GM19239 (cell line): Measurements from ENCODE around the gene HEYL.
A peak's percentile ranks its signal among the peaks of the same experiment; 100 is the strongest.

Experiments
- DNase-seq: peaks from one replicate; pipeline ENCODE4 v3.0.0; 2011; ENCODE audit warnings: low spot score; ENCODE audit not compliant: insufficient read length
- FAIRE-seq: peaks from 2 replicates; lab custom pipeline; 2011; peaks lifted over from hg19 to GRCh38; lab: Jason Lieb, UNC

The HEYL gene

DNA sequence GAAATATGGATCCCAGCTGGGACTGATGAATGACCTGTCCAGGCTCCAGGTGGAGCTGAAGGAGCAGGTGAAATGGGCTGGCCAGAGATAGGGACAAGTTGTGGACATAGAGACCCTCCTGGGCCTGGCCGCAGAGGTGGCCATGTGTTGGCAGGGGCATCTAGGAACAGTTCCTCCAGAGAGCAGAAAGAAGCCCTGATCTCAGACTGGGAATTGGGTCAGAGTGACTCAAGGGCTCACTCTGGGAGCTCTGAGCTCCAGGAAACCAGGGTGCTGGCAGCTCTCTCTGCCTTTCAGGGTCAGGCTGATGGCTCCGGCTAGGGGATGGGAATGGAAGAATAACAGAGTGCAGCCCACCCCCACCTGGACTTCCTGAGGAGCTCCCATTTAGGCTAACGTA lies 29.5 kb upstream of the HEYL start:
- no peak for DNase-seq
- FAIRE-seq: no peak

DNA sequence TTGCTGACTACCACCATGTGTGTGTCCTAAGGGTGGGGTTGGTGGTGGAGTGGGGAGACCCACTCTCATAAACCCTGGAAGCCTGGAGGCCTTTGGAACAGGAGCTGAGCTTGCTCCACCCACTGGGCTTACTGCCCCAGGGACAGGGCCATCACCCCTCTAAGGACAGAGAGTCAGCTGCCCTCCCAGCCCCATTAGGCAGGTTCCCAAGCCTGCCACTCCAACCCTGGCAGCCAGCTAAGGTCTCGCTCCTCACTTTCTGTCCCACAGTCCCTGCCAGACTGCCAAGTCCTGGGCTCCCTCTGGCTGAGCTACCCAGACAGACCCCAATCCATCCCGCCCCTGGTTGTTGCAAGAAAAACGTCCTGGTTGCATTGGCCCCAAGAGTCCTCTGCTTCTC lies 28.7 kb upstream of the HEYL start:
- FAIRE-seq: no peak
- DNase-seq: no peak

- peak; percentile 69 for DNase-seq
- FAIRE-seq: peak; percentile 98
Measured at GRCh38 chr1:39666772-39667171, 27.3 kb upstream of the HEYL start.

- FAIRE-seq: no peak
- DNase-seq: no peak
Measured at GRCh38 chr1:39663559-39663958, 24.1 kb upstream of the HEYL start.

GRCh38 chr1:39662861-39663260 lies 23.4 kb upstream of the HEYL start:
- no peak for FAIRE-seq

DNA sequence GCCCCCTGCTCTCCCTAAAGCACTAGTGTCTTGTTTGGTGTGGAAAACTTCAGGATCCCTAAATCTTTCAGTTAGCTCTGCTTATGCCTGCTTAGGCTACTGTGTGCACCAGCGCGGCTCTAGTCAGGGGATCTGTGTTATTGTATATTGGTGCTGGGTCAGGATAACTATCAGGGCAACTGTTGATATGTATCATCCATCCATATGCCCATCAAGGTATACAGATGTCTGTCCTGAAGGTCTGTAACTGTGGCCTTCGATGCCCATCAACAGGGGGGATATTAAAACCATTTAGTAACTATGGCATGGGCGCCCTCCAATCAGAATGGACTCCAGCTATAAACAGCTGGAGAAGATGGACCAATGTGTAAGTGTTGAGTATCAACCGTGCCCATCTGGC lies 20.1 kb upstream of the HEYL start:
- no peak for FAIRE-seq
- no peak for DNase-seq

More at GRCh38 chr1:39662861-39663260, 23.4 kb upstream of the HEYL start:
- no peak for DNase-seq

DNA sequence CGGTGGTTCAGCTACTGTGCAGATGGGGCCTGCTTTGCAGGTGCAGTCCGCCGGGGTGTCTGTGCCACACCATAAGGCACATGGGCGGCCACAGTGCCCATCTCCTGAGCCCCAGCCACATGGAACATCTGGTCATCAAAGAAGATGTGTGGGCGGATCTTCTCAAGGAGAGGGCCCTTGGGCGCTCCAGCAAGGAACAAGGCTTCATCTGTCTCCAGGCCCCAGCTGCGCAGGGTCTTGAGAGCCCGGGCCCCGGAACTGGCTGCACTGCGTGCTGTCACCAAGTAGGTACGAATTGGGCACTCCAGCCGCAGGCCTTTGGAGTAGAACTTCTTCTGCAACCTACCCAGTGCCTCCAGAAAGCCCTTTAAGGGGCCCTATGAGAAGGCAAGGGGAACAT lies 19.7 kb upstream of the HEYL start:
- no peak for FAIRE-seq
- no peak for DNase-seq

GRCh38 chr1:39657923-39658485 lies 18.6 kb upstream of the HEYL start:
- peak; percentile 83 for FAIRE-seq
- peak; percentile 56 for DNase-seq

GRCh38 chr1:39657402-39657801 lies 18.0 kb upstream of the HEYL start:
- no peak for FAIRE-seq

GRCh38 chr1:39656391-39656790 lies 16.9 kb upstream of the HEYL start:
- DNase-seq (no peak), FAIRE-seq (no peak)

More at GRCh38 chr1:39657402-39657801, 18.0 kb upstream of the HEYL start:
- no peak for DNase-seq

- DNase-seq (no peak), FAIRE-seq (no peak)
Measured at GRCh38 chr1:39655578-39656268, 16.3 kb upstream of the HEYL start.

DNA sequence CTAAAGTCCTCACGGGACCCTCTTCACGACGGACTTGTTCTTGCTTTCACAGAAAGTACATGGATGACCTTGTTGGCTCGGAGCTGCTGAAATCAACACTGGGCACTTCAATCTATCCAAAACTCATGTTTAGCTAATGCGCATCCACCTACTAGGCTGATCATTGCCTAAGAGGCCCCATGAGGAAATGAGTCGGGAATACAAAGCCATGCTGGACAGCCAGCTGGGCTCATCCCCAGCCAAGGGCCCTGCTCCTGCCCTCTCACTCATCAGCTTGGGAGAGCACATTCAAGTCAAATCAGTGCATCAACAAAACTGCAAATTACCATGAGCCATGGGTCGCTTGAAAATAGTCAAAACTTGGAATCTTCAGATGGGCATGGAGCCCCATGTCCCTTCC lies 14.8 kb upstream of the HEYL start:
- FAIRE-seq (no peak), DNase-seq (no peak)

DNA sequence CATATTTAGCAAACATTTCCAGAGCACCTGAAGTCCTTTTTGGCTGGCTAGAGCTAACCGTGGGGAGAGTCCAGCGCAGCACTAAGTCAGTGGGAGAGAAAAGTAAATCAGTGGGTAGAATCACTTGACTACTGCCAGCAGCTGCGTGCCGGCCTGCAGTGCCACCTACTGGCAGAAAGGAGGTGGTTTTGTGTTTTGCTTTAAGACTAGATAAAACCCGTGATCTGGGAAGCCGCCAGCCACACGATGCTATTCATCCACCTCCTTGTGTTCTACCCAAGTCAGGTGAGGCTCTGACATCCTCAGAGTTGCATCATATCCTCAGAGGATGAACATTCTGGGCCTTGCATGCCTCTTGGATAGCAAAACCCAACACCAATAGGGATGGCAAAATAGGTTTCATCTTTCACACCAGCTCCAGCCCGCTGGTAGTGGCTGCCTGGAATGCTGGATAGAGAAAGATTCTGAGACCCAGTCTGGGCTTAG lies 14.1 kb upstream of the HEYL start:
- FAIRE-seq: peak; percentile 95
- peak; percentile 58 for DNase-seq

GRCh38 chr1:39652554-39652953 lies 13.1 kb upstream of the HEYL start:
- DNase-seq (no peak), FAIRE-seq (no peak)

DNA sequence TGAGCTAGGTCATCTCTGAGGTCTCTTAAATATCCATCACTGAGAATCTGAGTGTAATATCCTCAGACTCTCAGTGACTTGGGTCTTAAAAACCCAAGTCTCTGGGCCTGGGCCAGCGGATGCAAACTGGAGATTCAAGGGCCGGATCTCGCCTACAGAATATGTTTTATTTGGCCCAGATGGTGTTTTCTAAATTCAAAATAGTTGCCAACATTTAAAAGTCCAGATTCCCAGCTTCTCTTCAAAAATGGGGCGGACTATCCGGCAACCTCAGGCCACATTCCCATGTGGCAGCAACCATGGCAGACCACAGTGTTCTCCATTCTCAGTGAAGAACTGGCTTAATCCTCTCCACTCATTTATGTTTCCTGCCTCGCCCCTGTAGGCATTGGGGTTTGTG lies 12.7 kb upstream of the HEYL start:
- no peak for FAIRE-seq

DNA sequence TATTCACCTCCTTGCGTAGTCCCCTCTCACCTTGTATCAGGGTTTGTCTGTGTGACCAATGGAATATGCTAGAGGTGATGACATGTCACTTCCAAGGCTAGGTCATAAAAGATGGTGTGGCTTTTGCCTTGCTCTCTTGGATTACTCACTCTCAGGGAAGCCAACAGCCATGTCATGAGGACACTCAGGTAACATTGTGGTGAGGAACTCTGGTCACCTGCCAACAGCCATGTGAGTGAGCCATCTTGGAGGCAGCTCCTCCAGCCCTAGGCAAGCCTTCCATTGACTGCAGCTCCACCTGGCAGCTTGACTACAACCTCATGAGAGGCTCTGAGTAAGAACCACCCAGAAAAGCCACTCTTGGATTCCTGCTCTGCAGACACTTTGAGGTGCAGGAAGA lies 11.0 kb upstream of the HEYL start:
- DNase-seq (no peak), FAIRE-seq (no peak)

More for the DNA sequence above, 12.7 kb upstream of the HEYL start:
- no peak for DNase-seq

DNA sequence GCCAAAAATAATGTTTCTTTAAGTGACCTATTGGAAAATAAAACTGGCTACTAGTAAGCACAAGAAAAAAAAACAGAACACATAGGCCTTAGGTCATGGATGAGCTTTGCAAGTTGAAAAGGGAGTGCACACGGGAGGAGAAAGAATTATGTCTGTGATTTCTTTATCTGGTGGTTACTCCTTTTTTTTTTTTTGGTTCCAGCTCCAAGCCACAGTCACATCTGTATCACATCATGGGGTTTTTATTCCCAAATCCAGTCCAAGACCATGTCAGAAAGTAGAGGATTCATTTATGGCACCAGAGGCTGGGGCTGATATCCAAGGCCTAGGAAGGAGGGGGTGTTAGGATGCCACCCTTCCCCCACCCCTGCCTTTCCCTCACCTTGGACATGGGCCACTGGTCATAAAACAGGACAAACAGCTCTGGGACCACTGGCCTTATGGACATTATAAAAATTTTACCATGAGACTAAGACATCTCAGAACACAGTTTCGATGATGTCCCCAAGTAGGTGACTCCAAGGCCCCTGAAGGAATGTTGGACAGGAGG lies 10.3 kb upstream of the HEYL start:
- DNase-seq: no peak
- FAIRE-seq: no peak

- DNase-seq: no peak
- FAIRE-seq: no peak
Measured at GRCh38 chr1:39648496-39648895, 9.1 kb upstream of the HEYL start.

DNA sequence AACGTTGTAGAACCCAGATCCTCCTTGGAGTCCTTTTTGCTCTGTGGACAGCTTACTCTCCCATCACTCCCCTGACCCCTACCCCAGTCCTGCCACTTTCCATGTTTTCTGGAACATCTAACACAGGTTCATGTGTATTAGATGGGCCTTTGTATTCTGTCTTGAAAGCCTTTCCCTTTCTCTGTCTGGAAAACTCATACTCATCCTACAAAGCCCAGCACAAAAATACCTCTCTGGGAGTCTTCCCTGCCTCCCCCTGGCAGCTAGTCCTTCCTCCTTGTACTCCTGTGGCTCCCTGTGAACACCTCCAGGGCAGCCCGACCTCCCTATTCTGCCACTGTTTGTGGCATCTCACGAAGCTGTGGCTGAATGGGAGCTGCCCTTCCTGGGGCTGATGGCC lies 7.8 kb upstream of the HEYL start:
- no peak for DNase-seq
- FAIRE-seq: no peak

GRCh38 chr1:39646232-39647081 lies 7.0 kb upstream of the HEYL start:
- no peak for FAIRE-seq
- no peak for DNase-seq
